NCI-H345 (cell line): ENCODE data around the gene GYG1.

ENCODE experiments used
- DNase-seq: peaks from one replicate; lab custom pipeline; 2025; lab: John Stamatoyannopoulos, UW

GYG1 gene

GRCh38 chr3:149016669-149017541, 25.6 kb downstream of the GYG1 start:
- DNase-seq, result no peak

GRCh38 chr3:149018247-149018646, 26.9 kb downstream of the GYG1 start:
- DNase-seq, result no peak

GRCh38 chr3:149019580-149019979, 28.2 kb downstream of the GYG1 start:
- DNase-seq, result no peak

- DNase-seq, result no peak
Observed at GRCh38 chr3:149020196-149020838, 29.0 kb downstream of the GYG1 start.

- DNase-seq, result no peak
Observed at GRCh38 chr3:149020839-149021252, 29.5 kb downstream of the GYG1 start.

- DNase-seq, result no peak
Observed at GRCh38 chr3:149021830-149022229, 30.5 kb downstream of the GYG1 start.

GRCh38 chr3:149023951-149024350, 32.6 kb downstream of the GYG1 start:
- DNase-seq, result no peak

- DNase-seq, result no peak
Observed at GRCh38 chr3:149026718-149027117, 35.4 kb downstream of the GYG1 start.

GRCh38 chr3:149031096-149031495, 39.8 kb downstream of the GYG1 start:
- DNase-seq, result no peak

GRCh38 chr3:149037684-149038083, 46.3 kb downstream of the GYG1 start:
- DNase-seq, result no peak

- DNase-seq, result no peak
Observed at GRCh38 chr3:149038322-149038721, 47.0 kb downstream of the GYG1 start.

- DNase-seq, result no peak
Observed at GRCh38 chr3:149042789-149043386, 51.5 kb downstream of the GYG1 start.

GRCh38 chr3:149044339-149045083, 53.2 kb downstream of the GYG1 start:
- no peak for DNase-seq

- no peak for DNase-seq
Observed at GRCh38 chr3:149055575-149055974, 64.2 kb downstream of the GYG1 start.

- no peak for DNase-seq
Observed at GRCh38 chr3:149058198-149058597, 66.9 kb downstream of the GYG1 start.

GRCh38 chr3:149058602-149059001, 67.3 kb downstream of the GYG1 start:
- DNase-seq, result no peak

- no peak for DNase-seq
Observed at GRCh38 chr3:149061776-149062175, 70.4 kb downstream of the GYG1 start.

- no peak for DNase-seq
Observed at GRCh38 chr3:149067883-149068282, 76.5 kb downstream of the GYG1 start.
